Prostate gland (tissue), 2 donors: ENCODE data around the gene CADM3.

Experiments
- POLR2A ChIP-seq: fragments of 450-650 bp; IDR thresholded peaks from one replicate; pipeline ENCODE4 v1.6.1; 2016; ENCODE audit warnings: antibody characterized with exemption, mild to moderate bottlenecking
- POLR2AphosphoS5 ChIP-seq: sonication (generic); formaldehyde crosslinking; IDR thresholded peaks from one replicate; pipeline ENCODE4 v1.6.1; 2017; ENCODE audit warnings: antibody characterized with exemption
- TF ChIP-seq, protein P1 (sequence below), 4 experiments: fragments of 200-600 bp in 2 of 4; fragments of 450-650 bp in 2 of 4; sonication (generic) in 2 of 4; IDR thresholded peaks; 1 replicate in 3 of 4; 2 replicates in 1 of 4; pipeline ENCODE4 v1.5.1; 2016 to 2019; ENCODE audit warnings: antibody characterized with exemption in 4 of 4, mild to moderate bottlenecking in 2 of 4, moderate library complexity in 2 of 4

DNA sequence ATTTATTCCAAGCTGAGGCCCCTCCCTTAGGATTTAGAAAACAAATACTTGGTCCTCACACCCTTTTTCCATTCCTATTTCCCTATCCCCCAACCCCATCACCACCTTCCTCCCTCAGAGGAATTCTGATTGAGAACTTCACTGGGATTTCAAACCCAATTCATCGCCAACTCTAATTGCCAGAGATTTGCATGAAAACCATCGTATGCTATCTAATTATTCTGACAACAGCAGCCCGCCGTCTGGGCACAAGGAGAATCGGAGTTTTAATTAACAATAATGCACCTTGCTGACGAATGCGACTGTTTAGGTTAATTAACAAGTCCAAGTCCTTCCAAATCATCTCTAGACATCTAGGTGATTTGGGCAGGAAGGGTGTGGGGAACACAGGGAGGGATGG is 37.6 kb downstream of the CADM3 start:
- TF ChIP-seq, protein P1, sequence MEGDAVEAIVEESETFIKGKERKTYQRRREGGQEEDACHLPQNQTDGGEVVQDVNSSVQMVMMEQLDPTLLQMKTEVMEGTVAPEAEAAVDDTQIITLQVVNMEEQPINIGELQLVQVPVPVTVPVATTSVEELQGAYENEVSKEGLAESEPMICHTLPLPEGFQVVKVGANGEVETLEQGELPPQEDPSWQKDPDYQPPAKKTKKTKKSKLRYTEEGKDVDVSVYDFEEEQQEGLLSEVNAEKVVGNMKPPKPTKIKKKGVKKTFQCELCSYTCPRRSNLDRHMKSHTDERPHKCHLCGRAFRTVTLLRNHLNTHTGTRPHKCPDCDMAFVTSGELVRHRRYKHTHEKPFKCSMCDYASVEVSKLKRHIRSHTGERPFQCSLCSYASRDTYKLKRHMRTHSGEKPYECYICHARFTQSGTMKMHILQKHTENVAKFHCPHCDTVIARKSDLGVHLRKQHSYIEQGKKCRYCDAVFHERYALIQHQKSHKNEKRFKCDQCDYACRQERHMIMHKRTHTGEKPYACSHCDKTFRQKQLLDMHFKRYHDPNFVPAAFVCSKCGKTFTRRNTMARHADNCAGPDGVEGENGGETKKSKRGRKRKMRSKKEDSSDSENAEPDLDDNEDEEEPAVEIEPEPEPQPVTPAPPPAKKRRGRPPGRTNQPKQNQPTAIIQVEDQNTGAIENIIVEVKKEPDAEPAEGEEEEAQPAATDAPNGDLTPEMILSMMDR (IDR thresholded peaks at IDR 0.05): no peak
- TF ChIP-seq POLR2AphosphoS5 (no peak), POLR2A (no peak)
